HepG2 (cell line): ENCODE measurements around the gene BHLHE23. TPM values are rescaled to one million over a fixed set of nuclear protein-coding genes. Genes with fewer than 3 reads are reported as not detected.

Experiments
- AGO2 ChIP-seq: fragments of 200-400 bp; formaldehyde crosslinking; optimal IDR thresholded peaks from 2 replicates; pipeline ENCODE3; 2017; ENCODE audit warnings: mild to moderate bottlenecking, low read depth, low read length, moderate library complexity
- ATF6 ChIP-seq: sonication (generic); formaldehyde crosslinking; conservative IDR thresholded peaks from 2 replicates; pipeline ENCODE4 v1.4.0; 2020; ENCODE audit warnings: missing genetic modification reagents
- GATA4 ChIP-seq: sonication (generic); IDR thresholded peaks from 2 replicates; pipeline ENCODE4 v1.6.1; 2016; ENCODE audit warnings: antibody characterized with exemption, low read depth, borderline replicate concordance
- HMGA1 ChIP-seq: sonication (generic); formaldehyde crosslinking; conservative IDR thresholded peaks from 2 replicates; pipeline ENCODE4 v1.4.0; 2020; ENCODE audit warnings: missing genetic modification reagents
- HOMEZ ChIP-seq: IDR thresholded peaks from 2 replicates; pipeline ENCODE4 v1.6.1; 2016; ENCODE audit warnings: low read depth
- HOXA3 ChIP-seq: sonication (generic); formaldehyde crosslinking; IDR thresholded peaks from 2 replicates; pipeline ENCODE4 v1.5.0; 2020; ENCODE audit warnings: missing genetic modification reagents
- MAFK ChIP-seq, 2 experiments: IDR thresholded peaks in 1 of 2; conservative IDR thresholded peaks in 1 of 2; 2 replicates each; pipeline ENCODE4 v1.6.1; 2011; ENCODE audit warnings: improper control_type of control experiment in 2 of 2, low read length in 2 of 2
- MTF1 ChIP-seq: sonication (generic); formaldehyde crosslinking; IDR thresholded peaks from 2 replicates; pipeline ENCODE4 v1.5.0; 2020; ENCODE audit warnings: missing genetic modification reagents
- RNF219 ChIP-seq: sonication (generic); formaldehyde crosslinking; IDR thresholded peaks from 2 replicates; pipeline ENCODE4 v1.5.0; 2020; ENCODE audit warnings: mild to moderate bottlenecking, missing genetic modification reagents
- SMAD9 ChIP-seq: sonication (generic); formaldehyde crosslinking; IDR thresholded peaks from 2 replicates; pipeline ENCODE4 v1.5.1; 2020; ENCODE audit warnings: mild to moderate bottlenecking, missing genetic modification reagents
- TFAP4 ChIP-seq: sonication (generic); IDR thresholded peaks from 2 replicates; pipeline ENCODE4 v1.6.1; 2016; ENCODE audit warnings: low read depth, borderline replicate concordance
- ZBTB37 ChIP-seq: sonication (generic); formaldehyde crosslinking; IDR thresholded peaks from 2 replicates; pipeline ENCODE4 v1.4.0; 2020; ENCODE audit warnings: mild to moderate bottlenecking, missing genetic modification reagents
- ZEB1 ChIP-seq: IDR thresholded peaks from 2 replicates; pipeline ENCODE4 v1.6.1; 2012; ENCODE audit warnings: mild to moderate bottlenecking, low read depth, inconsistent platforms; ENCODE audit not compliant: insufficient replicate concordance
- ZFX ChIP-seq: sonication (generic); formaldehyde crosslinking; IDR thresholded peaks from 2 replicates; pipeline ENCODE4 v1.4.0; 2020; ENCODE audit warnings: mild to moderate bottlenecking, low read depth, missing genetic modification reagents, moderate library complexity
- ZNF10 ChIP-seq: sonication (generic); formaldehyde crosslinking; IDR thresholded peaks from 2 replicates; pipeline ENCODE4 v1.4.0; 2020; ENCODE audit warnings: mild to moderate bottlenecking, low read depth, missing genetic modification reagents, borderline replicate concordance
- ZNF138 ChIP-seq: sonication (generic); formaldehyde crosslinking; IDR thresholded peaks from 2 replicates; pipeline ENCODE4 v1.5.0; 2020; ENCODE audit warnings: mild to moderate bottlenecking, low read depth, missing genetic modification reagents
- ZNF660 ChIP-seq: sonication (generic); formaldehyde crosslinking; IDR thresholded peaks from 2 replicates; pipeline ENCODE4 v1.5.1; 2020; ENCODE audit warnings: mild to moderate bottlenecking, low read depth, missing genetic modification reagents, borderline replicate concordance
- ZNF781 ChIP-seq: sonication (generic); formaldehyde crosslinking; IDR thresholded peaks from 2 replicates; pipeline ENCODE4 v1.5.1; 2020; ENCODE audit warnings: borderline replicate concordance, mild to moderate bottlenecking, missing genetic modification reagents; ENCODE audit errors: not compliant biosample characterization
- ZSCAN9 ChIP-seq: IDR thresholded peaks from 2 replicates; pipeline ENCODE4 v1.6.1; 2016; ENCODE audit warnings: borderline replicate concordance
- polyA plus RNA-seq, 8 experiments: library from polyadenylated mRNA; depleted of rRNA in 3 of 8; stranded (reverse) in 7 of 8; unstranded in 1 of 8; fragments of >200 nt; fragmentation: Illumina TruSeq in 4 of 8; extraction: Trizol in 4 of 8; gene quantifications; 2 replicates each; pipeline versions ENCODE4 v1.2.1 to v1.2.3, GENCODE V29; 2011 to 2016; ENCODE audit warnings: low read depth in 4 of 8, missing spikeins in 1 of 8, mixed read lengths in 1 of 8; ENCODE audit not compliant: insufficient read depth in 1 of 8
- total RNA-seq, 5 experiments: library from RNA; depleted of rRNA; stranded (reverse); fragments of >200 nt; fragmentation: Illumina TruSeq; extraction: Trizol; gene quantifications; 2 replicates each; pipeline ENCODE4 v1.2.3, GENCODE V29; 2016; ENCODE audit warnings: low read depth in 1 of 5

BHLHE23 gene
- total and polyA plus RNA-seq, 2 of the 13 experiments (the other 11 are each of a cell fraction or from before 2014, with no cell fraction given) = not detected

GRCh38 chr20:63009045-63009961 lies 2.5 kb upstream of the BHLHE23 start (continued):
- TF ChIP-seq ZEB1 = no peak
- 0 out of 2 replicates have a peak, but pooled peaks have one; percentile 51 for TF ChIP-seq ATF6 (CRISPR knock-in tag)
- no peak for TF ChIP-seq AGO2
- TF ChIP-seq ZNF781 = peak; percentile 83
- no peak for TF ChIP-seq GATA4
- TF ChIP-seq SMAD9 (CRISPR knock-in tag) = no peak; the same call in 1 of the 2 replicates
- TF ChIP-seq HOMEZ (CRISPR knock-in tag) = no peak
- no peak for TF ChIP-seq ZSCAN9 (CRISPR knock-in tag)
- TF ChIP-seq RNF219 (CRISPR knock-in tag) = no peak
- TF ChIP-seq ZFX (CRISPR knock-in tag) = peak; percentile 35; the same call in 1 of the 2 replicates
- no peak for TF ChIP-seq ZNF138
- 0 out of 2 replicates have a peak, but pooled peaks have one; percentile 20 for TF ChIP-seq ZNF660 (CRISPR knock-in tag)
- no peak for TF ChIP-seq MTF1 (CRISPR knock-in tag)
- no peak for TF ChIP-seq ZBTB37 (CRISPR knock-in tag)
- TF ChIP-seq ZNF10 (CRISPR knock-in tag) = no peak
- TF ChIP-seq HMGA1 (CRISPR knock-in tag) = no peak
- peak; percentile 50 for TF ChIP-seq HOXA3 (CRISPR knock-in tag)
- TF ChIP-seq MAFK (conservative IDR thresholded peaks at IDR 0.05 in 1 of 2, IDR thresholded peaks at IDR 0.05 in 1 of 2; ENCODE audit: low read length in 2 of 2) = no peak
- TF ChIP-seq TFAP4 = no peak
